Breast epithelium (tissue), 4 donors: ENCODE results near the gene SKAP1. TPM values are rescaled to one million over a fixed set of nuclear protein-coding genes. Genes with fewer than 3 reads are reported as not detected.
"Not testable (repeated sequence)": the region's sequence is repeated elsewhere in the genome, so short reads cannot be mapped to it uniquely, and the experiment has no call there.

Experiments
- DNase-seq, 2 donors: peaks; one replicate each; pipeline ENCODE4 v3.0.0-alpha.2; 2019; ENCODE audit warnings: low spot score in 2 of 2
- H3K27ac ChIP-seq, 2 donors: fragments of 200-600 bp; sonication (generic) in 1 of 2; one replicate each; pipeline ENCODE4 v1.5.1; 2016 to 2019; ENCODE audit warnings: mild to moderate bottlenecking in 1 of 2
- H3K27me3 ChIP-seq, 2 donors: fragments of 200-600 bp; sonication (generic) in 1 of 2; one replicate each; pipeline versions ENCODE4 v1.5.1 to v1.6.0; 2017 to 2019; ENCODE audit warnings: control low read depth in 1 of 2, mild to moderate bottlenecking in 1 of 2
- H3K36me3 ChIP-seq: fragments of 200-600 bp; one replicate; pipeline ENCODE4 v1.5.1; 2019
- H3K4me1 ChIP-seq, 2 donors: fragments of 200-600 bp; sonication (generic); one replicate each; pipeline ENCODE4 v1.5.1; 2016 to 2019; ENCODE audit warnings: control low read depth in 1 of 2
- H3K4me3 ChIP-seq, 3 donors: fragments of 200-600 bp; sonication (generic); 1 replicate in 2 of 3; 2 replicates in 1 of 3; pipeline ENCODE4 v1.5.1; 2016 to 2019; ENCODE audit warnings: mild to moderate bottlenecking in 3 of 3, moderate library complexity in 2 of 3
- H3K9me3 ChIP-seq, 2 donors: fragments of 200-600 bp; sonication (generic) in 1 of 2; one replicate each; pipeline ENCODE4 v1.5.1; 2016 to 2019; ENCODE audit warnings: control low read depth in 1 of 2
- CTCF ChIP-seq, 3 donors: fragments of 450-650 bp; IDR thresholded peaks; one replicate each; pipeline ENCODE4 v1.5.1; 2016 to 2017; ENCODE audit warnings: antibody characterized with exemption in 3 of 3, mild to moderate bottlenecking in 3 of 3, moderate library complexity in 3 of 3
- POLR2A ChIP-seq: fragments of 450-650 bp; IDR thresholded peaks from one replicate; pipeline ENCODE4 v1.6.1; 2016; ENCODE audit warnings: antibody characterized with exemption, mild to moderate bottlenecking, moderate library complexity
- POLR2AphosphoS5 ChIP-seq, 3 donors: sonication (generic); formaldehyde crosslinking; IDR thresholded peaks; one replicate each; pipeline ENCODE4 v1.6.1; 2017; ENCODE audit warnings: antibody characterized with exemption in 3 of 3
- intact Hi-C: fragments of 100-400 bp; cut with DNase I; formaldehyde crosslinking; loops from one replicate; pipeline ENCODE4 v1.15.1; 2023; ENCODE audit warnings: low total_unique reads
- total RNA-seq, 3 donors: library from RNA; depleted of rRNA; stranded (reverse); fragments of >200 nt; gene quantifications; one replicate each; pipeline ENCODE4 v1.1.0, GENCODE V29; 2016

SKAP1 gene
- total RNA-seq, 3 donors from 2014 or later, result 1.1 to 7.5 (median 5.9) TPM

GRCh38 chr17:48413613-48414405, 16.2 kb downstream of the SKAP1 start:
- no peaks in the 10 kb centered on the region for H3K4me1 ChIP-seq
- peaks cover 0 to 9% of the 10 kb centered on the region in 2 donors for H3K27me3 ChIP-seq

GRCh38 chr17:48412841-48413240, 17.2 kb downstream of the SKAP1 start:
- H3K36me3 ChIP-seq, result no peaks in the 10 kb centered on the region
- peaks cover 0 to 9% of the 10 kb centered on the region in 2 donors for H3K27me3 ChIP-seq
- TF ChIP-seq CTCF (IDR thresholded peaks at IDR 0.05) (no peak), POLR2AphosphoS5 (IDR thresholded peaks at IDR 0.05) (no peak), POLR2A (no peak)
- H3K9me3 ChIP-seq, result no peaks in the 10 kb centered on the region
- no peaks in the 10 kb centered on the region for H3K4me1 ChIP-seq
- no peak overlapping the region for H3K4me3 ChIP-seq
- H3K27ac ChIP-seq, result no peak overlapping the region
- intact Hi-C loops, result loop anchor here (10.0 kb wide), 1 partner anchor 48 kb away; no protein-coding TSS in a partner anchor
- DNase-seq, result no peak

More at GRCh38 chr17:48413613-48414405, 16.2 kb downstream of the SKAP1 start:
- Histone ChIP-seq H3K9me3 (no peaks in the 10 kb centered on the region), H3K27ac (no peak overlapping the region), H3K4me3 (no peak overlapping the region), H3K36me3 (no peaks in the 10 kb centered on the region)
- intact Hi-C loops, result loop anchor here (10.0 kb wide), 1 partner anchor 49 kb away; no protein-coding TSS in a partner anchor
- DNase-seq, result no peak
- TF ChIP-seq CTCF (IDR thresholded peaks at IDR 0.05) (no peak), POLR2A (no peak), POLR2AphosphoS5 (IDR thresholded peaks at IDR 0.05) (no peak)

- not testable (repeated sequence) for DNase-seq, H3K4me1 ChIP-seq, H3K9me3 ChIP-seq, H3K36me3 ChIP-seq, H3K4me3 ChIP-seq, H3K27me3 ChIP-seq, H3K27ac ChIP-seq
- intact Hi-C loops, result loop anchor here (10.0 kb wide), 1 partner anchor 46 kb away; no protein-coding TSS in a partner anchor
These were observed 19.2 kb downstream of the SKAP1 start for GRCh38 chr17:48410821-48411220.

GRCh38 chr17:48409607-48410006, 20.4 kb downstream of the SKAP1 start:
- TF ChIP-seq CTCF (IDR thresholded peaks at IDR 0.05) (no peak), POLR2A (no peak), POLR2AphosphoS5 (IDR thresholded peaks at IDR 0.05) (no peak)
- Histone ChIP-seq H3K4me1 (no peaks in the 10 kb centered on the region), H3K9me3 (no peaks in the 10 kb centered on the region), H3K27me3 (no peaks in the 10 kb centered on the region), H3K4me3 (no peak overlapping the region), H3K27ac (no peak overlapping the region), H3K36me3 (no peaks in the 10 kb centered on the region)
- intact Hi-C loops, result loop anchor here (10.0 kb wide), 1 partner anchor 45 kb away; no protein-coding TSS in a partner anchor
- no peak for DNase-seq

GRCh38 chr17:48406936-48407567, 23.0 kb downstream of the SKAP1 start:
- Histone ChIP-seq H3K4me1 (no peaks in the 10 kb centered on the region), H3K36me3 (no peaks in the 10 kb centered on the region), H3K4me3 (no peak overlapping the region), H3K9me3 (no peaks in the 10 kb centered on the region), H3K27me3 (peaks cover 0 to 4% of the 10 kb centered on the region in 2 donors), H3K27ac (no peak overlapping the region)
- DNase-seq, result no peak
- intact Hi-C loops, result no loop called here
- TF ChIP-seq CTCF (IDR thresholded peaks at IDR 0.05) (no peak), POLR2AphosphoS5 (IDR thresholded peaks at IDR 0.05) (no peak), POLR2A (no peak)
